DMS53 treated with DMSO at 0.1 percent for 48 hours (cell line): ENCODE results near the gene ZNF146.
A peak's percentile ranks its signal among the peaks of the same experiment; 100 is the strongest.
"Not testable (repeated sequence)": the region's sequence is repeated elsewhere in the genome, so short reads cannot be mapped to it uniquely, and the experiment has no call there.

Experiments
- DNase-seq: peaks from one replicate; lab custom pipeline; 2025; ENCODE audit not compliant: unreplicated experiment; lab: John Stamatoyannopoulos, UW

The ZNF146 gene

GRCh38 chr19:36214386-36215275, at the start of gene ZNF146, which contains the start of gene ZNF565:
ZNF146 (plus strand) TSS chr19:36215106; CDS start chr19:36236441, 21,335 bp downstream.
ZNF565 (minus strand) TSS chr19:36214665; CDS start chr19:36201985, 12,680 bp downstream.
- peak; percentile 99 for DNase-seq

DNA sequence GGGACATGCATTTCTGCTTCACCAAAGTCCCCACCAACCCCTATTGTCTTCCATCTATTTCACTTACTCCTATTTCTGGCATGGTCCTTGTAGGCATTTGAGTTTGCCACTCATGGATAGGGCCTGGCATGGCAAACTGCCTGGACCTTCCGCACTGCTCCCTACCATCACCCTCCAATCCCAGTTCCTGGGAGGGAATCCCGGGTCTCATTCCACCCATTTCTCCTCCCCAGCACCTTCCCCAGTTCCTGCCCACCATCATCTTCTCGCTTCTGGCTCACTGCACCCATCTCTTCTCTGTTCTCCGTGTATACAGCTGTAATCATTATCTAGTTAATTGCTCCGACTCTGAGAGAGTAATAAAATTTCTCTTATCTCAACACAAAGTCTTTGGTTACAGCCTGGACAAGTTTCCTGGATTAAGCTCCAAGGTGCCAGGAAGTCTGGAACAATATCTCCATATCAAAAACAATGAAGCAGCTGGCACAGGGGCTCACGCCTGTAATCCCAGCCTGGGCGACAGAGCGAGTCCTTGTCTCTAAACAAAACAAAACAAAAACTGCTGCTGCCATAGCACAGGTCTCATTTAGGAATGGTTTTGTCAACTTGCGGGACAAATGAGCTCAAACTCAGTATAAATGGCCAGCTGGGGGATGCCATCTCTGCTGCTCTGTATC, 45.7 kb upstream of the ZNF146 start:
- DNase-seq, result peak; percentile 35

GRCh38 chr19:36172852-36173251, 42.1 kb upstream of the ZNF146 start:
- no peak for DNase-seq

DNA sequence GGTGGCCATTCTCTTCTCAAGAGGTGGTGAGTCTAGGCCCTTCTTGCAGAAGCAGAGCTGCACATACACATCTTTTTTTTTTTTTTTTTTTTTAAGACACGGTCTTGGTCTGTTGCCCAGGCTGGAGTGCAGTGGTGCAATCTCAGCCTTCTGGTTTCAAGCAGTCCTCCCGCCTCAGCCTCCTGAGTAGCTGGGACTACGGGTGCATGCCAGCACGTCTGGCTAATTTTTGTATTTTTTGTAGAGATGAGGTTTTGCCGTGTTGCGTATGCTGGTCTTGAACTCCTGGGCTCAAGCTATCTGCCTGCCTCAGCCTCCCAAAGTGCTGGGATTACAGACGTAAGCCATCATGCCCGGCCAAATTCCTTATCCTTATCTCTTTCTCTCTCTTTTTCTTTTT, 41.1 kb upstream of the ZNF146 start:
- not testable (repeated sequence) for DNase-seq

DNA sequence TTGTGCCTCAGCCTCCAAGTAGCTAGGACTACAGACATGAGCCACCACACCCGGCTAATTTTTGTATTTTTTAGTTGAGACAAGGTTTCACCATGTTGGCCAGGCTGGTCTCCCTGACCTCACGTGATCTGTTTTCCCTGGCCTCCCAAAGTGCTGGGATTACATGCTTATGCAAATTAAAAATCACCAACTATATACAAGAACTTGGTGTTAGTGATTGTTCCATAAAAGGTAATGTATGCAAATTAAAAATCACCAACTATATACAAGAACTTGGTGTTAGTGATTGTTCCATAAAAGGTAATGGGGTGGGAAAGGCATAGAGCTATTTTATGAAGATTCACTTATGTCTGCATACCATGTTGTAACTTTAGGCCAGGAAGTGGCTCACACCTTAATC, 35.8 kb upstream of the ZNF146 start:
- not testable (repeated sequence) for DNase-seq

- no peak for DNase-seq
These were observed 32.2 kb upstream of the ZNF146 start for GRCh38 chr19:36182612-36183244.

GRCh38 chr19:36183245-36183628, 31.7 kb upstream of the ZNF146 start:
- no peak for DNase-seq

- DNase-seq, result not testable (repeated sequence)
These were observed 28.2 kb upstream of the ZNF146 start for GRCh38 chr19:36186722-36187121.

GRCh38 chr19:36196249-36196648, 18.7 kb upstream of the ZNF146 start:
- no peak for DNase-seq

DNA sequence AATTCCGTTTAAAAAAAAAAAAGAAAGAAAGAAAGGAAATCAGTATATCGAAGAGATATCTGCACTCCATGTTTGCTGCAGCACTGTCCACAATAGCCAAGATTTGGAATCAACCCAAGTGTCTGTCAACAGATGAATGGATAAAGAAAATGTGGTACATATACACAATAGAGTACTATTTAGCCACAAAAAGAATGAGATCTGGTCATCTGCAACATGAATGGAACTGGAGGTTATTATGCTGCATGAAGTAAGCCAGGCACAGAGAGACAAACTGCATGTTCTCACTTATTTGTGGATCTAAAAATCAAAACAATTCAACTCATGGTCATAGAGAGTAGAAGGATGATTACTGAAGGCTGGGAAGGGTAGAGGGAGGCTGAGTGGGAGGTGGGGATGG, 16.8 kb upstream of the ZNF146 start:
- no peak for DNase-seq

- DNase-seq, result no peak
These were observed 13.2 kb upstream of the ZNF146 start for GRCh38 chr19:36201684-36202083.

DNA sequence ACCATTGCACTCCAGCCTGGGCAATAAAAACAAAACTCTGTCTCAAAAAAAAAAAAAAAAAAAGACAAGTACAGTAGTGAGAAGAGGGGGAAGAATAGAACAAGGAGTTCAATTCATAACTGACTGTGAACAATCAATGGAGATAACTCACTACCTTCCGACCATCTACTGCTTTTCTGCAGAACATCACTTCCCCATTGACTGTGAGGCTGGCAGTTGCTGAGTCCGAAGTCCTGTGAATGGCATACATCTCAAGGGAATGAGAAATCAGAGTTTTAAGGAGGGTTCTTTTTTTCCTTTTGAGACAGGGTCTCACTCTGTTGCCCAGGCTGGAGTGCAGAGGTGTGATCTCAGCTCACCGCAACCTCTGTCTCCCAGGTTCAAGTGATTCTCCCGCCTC, 11.6 kb upstream of the ZNF146 start:
- DNase-seq, result no peak

GRCh38 chr19:36207605-36208252, 7.2 kb upstream of the ZNF146 start:
- no peak for DNase-seq

DNA sequence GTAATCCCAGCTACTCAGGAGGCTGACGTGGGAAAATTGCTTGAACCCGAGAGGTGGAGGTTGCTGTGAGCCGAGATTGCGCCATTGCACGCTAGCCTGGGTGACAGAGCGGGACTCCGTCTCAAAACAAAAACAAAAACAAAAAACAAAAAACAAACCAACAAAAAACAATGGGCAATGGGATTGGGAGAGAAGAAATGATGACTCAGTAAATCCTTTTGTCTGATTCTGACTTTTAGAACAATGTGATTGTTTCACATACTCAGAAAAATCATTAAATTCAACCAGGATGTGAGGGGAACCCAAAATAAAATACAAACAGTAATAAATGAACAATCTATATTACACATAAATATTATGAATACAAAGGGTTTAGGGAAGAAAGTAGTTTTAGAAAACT, 5.5 kb upstream of the ZNF146 start:
- DNase-seq, result no peak

DNA sequence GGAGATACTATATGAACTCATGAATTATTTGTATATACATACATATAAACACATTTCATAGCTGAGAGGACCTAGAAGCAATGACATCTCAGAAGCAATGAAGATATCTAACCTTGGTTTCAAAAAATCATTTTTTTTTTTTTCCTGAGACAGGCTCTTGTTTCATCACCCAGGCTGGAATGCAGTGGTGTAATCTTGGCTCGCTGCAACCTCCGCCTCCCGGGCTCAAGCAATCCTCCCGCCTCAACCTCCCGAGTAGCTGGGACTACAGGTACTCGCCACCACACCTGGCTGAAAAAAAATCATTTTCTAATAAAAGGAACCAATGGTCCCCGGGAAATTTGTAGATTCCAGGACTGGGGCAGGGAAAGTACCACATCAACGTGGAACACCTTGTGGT, 4.4 kb upstream of the ZNF146 start:
- DNase-seq, result no peak

GRCh38 chr19:36212895-36213294, 2.0 kb upstream of the ZNF146 start:
- no peak for DNase-seq

DNA sequence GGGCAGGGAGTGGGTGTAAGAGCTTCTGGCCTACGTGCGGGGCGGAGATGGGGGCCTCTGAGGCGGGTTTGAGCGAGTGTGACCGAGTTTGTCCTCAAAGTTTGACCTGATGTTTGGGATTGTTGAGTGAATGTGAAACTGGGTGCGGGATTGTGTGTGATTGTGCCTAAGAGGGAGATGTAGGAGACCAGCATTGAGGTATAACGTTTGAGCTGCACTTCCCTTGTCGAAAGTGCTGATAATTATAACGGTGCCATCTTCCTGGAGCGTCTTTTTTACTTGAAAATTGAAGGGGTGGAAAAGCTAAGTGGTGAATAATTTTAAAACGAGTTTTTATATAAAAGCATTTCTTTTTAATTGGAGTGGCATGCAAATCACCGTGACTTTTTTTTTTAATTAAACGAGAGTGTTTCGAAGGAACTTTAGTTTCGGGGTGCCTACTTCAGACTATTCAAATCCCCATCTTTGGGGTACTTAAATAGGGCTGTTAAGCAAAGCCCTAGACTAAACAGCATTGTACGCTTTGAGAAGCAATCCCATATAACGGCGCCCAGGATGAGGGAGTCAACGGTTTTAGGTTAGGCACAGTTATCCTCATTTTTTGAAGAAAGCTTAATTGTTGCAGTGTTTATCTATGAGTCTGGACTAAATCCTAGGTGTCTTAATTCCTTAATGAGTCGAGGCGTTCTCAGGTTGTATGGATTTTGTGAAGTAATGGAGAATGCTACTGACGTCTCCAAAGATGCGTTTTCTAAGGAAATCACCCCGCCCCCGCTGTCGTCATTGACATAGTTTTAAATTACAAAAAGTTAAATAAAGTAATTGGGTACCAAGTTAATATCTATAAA, 594 bp downstream of the ZNF146 start:
- DNase-seq, result no peak

DNA sequence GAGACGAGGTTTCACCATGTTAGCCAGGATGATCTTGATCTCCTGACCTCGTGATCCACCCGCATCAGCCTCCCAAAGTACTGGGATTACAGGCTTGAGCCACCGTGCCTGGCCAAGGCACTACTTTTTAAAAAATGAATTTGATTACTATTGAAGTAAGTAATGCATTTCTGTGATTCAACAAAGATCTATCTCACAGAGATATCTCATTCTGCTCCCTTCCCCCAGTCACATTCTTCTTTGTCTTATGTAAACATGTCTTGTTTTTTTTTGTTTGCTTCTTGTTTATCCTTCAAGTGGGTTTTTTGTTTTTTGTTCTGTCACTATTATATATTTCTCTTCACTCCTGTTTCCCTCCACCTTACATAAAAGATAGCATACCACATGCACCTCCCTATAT, 6.6 kb downstream of the ZNF146 start:
- no peak for DNase-seq

- DNase-seq, result no peak
These were observed 7.6 kb downstream of the ZNF146 start for GRCh38 chr19:36222503-36222902.

- DNase-seq, result no peak
These were observed 10.4 kb downstream of the ZNF146 start for GRCh38 chr19:36225219-36225892.
